ENCODE results near the gene JAK2.

DNA sequence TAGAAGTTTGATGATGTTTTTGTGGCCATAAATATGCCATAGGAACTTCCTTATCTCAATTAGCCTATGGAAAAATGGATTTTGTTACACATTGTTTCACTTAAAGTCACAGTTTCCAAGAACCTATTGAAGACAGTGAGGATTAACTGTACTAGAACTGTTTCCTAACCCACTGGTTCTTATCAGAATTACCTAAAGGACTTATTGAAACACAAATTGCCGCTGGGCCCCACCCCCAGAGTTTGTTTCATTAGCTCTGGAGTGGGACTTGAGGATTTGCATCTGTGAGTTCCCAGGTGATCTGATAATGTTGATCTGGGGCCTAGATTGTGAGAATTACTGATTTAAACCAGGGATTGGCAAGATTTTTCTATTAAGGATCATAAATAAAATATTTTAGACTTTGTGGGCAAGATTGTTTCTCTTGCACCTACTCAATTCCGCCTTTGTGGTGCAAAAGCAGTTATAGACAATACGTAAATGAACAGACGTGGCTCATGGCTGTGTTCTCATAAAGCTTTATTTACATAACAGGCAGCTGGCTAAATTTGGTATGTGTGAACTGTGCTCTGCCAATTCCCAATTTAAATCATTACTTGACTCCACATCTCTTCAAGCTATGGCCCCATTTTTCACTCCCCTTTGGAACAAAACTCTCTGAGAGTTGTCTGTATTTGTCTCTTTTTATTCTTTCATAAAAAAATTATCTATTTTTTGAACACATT lies 9.3 kb downstream of the JAK2 start:
- no peak for TF ChIP-seq ZNF114 (tag by site-specific recombination; IDR thresholded peaks at IDR 0.05)
- no peak for TF ChIP-seq ZBTB1 (tag by site-specific recombination; IDR thresholded peaks at IDR 0.05)
- no peak for TF ChIP-seq HOXD13 (CRISPR knock-in tag; IDR thresholded peaks at IDR 0.05; ENCODE audit: borderline replicate concordance)
- no peak for TF ChIP-seq ZNF2 (tag by site-specific recombination; IDR thresholded peaks at IDR 0.05)
- no peak for TF ChIP-seq ZFP41 (tag by site-specific recombination; IDR thresholded peaks at IDR 0.05; ENCODE audit: borderline replicate concordance)
- TF ChIP-seq ZNF184 (tag by site-specific recombination; IDR thresholded peaks at IDR 0.05): no peak
- TF ChIP-seq GLIS1 (tag by site-specific recombination; IDR thresholded peaks at IDR 0.05): no peak
- TF ChIP-seq, protein P1, sequence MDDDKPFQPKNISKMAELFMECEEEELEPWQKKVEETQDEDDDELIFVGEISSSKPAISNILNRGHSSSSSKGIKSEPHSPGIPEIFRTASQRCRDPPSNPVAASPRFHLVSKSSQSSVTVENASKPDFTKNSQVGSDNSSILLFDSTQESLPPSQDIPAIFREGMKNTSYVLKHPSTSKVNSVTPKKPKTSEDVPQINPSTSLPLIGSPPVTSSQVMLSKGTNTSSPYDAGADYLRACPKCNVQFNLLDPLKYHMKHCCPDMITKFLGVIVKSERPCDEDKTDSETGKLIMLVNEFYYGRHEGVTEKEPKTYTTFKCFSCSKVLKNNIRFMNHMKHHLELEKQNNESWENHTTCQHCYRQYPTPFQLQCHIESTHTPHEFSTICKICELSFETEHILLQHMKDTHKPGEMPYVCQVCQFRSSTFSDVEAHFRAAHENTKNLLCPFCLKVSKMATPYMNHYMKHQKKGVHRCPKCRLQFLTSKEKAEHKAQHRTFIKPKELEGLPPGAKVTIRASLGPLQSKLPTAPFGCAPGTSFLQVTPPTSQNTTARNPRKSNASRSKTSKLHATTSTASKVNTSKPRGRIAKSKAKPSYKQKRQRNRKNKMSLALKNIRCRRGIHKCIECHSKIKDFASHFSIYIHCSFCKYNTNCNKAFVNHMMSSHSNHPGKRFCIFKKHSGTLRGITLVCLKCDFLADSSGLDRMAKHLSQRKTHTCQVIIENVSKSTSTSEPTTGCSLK (tag by site-specific recombination; IDR thresholded peaks at IDR 0.05): no peak
- no peak for TF ChIP-seq SETDB1 (IDR thresholded peaks at IDR 0.05; ENCODE audit: insufficient read length, low read length)
- TF ChIP-seq, protein P2, sequence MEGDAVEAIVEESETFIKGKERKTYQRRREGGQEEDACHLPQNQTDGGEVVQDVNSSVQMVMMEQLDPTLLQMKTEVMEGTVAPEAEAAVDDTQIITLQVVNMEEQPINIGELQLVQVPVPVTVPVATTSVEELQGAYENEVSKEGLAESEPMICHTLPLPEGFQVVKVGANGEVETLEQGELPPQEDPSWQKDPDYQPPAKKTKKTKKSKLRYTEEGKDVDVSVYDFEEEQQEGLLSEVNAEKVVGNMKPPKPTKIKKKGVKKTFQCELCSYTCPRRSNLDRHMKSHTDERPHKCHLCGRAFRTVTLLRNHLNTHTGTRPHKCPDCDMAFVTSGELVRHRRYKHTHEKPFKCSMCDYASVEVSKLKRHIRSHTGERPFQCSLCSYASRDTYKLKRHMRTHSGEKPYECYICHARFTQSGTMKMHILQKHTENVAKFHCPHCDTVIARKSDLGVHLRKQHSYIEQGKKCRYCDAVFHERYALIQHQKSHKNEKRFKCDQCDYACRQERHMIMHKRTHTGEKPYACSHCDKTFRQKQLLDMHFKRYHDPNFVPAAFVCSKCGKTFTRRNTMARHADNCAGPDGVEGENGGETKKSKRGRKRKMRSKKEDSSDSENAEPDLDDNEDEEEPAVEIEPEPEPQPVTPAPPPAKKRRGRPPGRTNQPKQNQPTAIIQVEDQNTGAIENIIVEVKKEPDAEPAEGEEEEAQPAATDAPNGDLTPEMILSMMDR (tag by site-specific recombination; IDR thresholded peaks at IDR 0.05): no peak
- no peak for TF ChIP-seq ZNF138 (tag by site-specific recombination; IDR thresholded peaks at IDR 0.05; ENCODE audit: borderline replicate concordance)
- TF ChIP-seq, protein P3, sequence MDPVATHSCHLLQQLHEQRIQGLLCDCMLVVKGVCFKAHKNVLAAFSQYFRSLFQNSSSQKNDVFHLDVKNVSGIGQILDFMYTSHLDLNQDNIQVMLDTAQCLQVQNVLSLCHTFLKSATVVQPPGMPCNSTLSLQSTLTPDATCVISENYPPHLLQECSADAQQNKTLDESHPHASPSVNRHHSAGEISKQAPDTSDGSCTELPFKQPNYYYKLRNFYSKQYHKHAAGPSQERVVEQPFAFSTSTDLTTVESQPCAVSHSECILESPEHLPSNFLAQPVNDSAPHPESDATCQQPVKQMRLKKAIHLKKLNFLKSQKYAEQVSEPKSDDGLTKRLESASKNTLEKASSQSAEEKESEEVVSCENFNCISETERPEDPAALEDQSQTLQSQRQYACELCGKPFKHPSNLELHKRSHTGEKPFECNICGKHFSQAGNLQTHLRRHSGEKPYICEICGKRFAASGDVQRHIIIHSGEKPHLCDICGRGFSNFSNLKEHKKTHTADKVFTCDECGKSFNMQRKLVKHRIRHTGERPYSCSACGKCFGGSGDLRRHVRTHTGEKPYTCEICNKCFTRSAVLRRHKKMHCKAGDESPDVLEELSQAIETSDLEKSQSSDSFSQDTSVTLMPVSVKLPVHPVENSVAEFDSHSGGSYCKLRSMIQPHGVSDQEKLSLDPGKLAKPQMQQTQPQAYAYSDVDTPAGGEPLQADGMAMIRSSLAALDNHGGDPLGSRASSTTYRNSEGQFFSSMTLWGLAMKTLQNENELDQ (tag by site-specific recombination; IDR thresholded peaks at IDR 0.05; ENCODE audit: low read depth): no peak
- no peak for TF ChIP-seq ZNF140 (tag by site-specific recombination; IDR thresholded peaks at IDR 0.05)
